HEK293 (cell line): ENCODE results near the gene SARS2.

ENCODE experiments used
- CTCF ChIA-PET: fragments of 350-600 bp; formaldehyde crosslinking; extraction: SDS; loops from one replicate; lab custom pipeline; 2021; ENCODE audit warnings: antibody characterized with exemption; lab: Yijun Ruan, JAX
- POLR2A ChIA-PET: fragments of 300-600 bp; formaldehyde crosslinking; extraction: SDS; loops from one replicate; lab custom pipeline; 2020; ENCODE audit warnings: antibody characterized with exemption, inconsistent platforms; lab: Yijun Ruan, JAX
- H3K27ac ChIP-seq: fragments of 200-500 bp; sonication (Bioruptor generic); 2 replicates; pipeline ENCODE4 v1.5.1; 2014; ENCODE audit warnings: low read depth, low read length, control low read depth, inconsistent platforms; ENCODE audit errors: extremely low read depth
- H3K36me3 ChIP-seq, 2 experiments: fragments of 200-500 bp in 1 of 2; sonication (Bioruptor generic) in 1 of 2; 1 replicate in 1 of 2; 2 replicates in 1 of 2; pipeline ENCODE4 v1.5.1; 2014 to 2017; ENCODE audit warnings: inconsistent platforms in 2 of 2, low read length in 2 of 2; ENCODE audit not compliant: control insufficient read depth in 2 of 2, insufficient read depth in 1 of 2
- H3K4me1 ChIP-seq: fragments of 200-500 bp; sonication (Bioruptor generic); 2 replicates; pipeline ENCODE4 v1.5.1; 2014; ENCODE audit warnings: mild to moderate bottlenecking, low read length, inconsistent platforms; ENCODE audit not compliant: control insufficient read depth, insufficient read depth
- H3K4me3 ChIP-seq: 2 replicates; pipeline ENCODE4 v1.5.1; 2011; ENCODE audit warnings: low read depth, mild to moderate bottlenecking, control low read depth, low read length, moderate library complexity
- H3K9me3 ChIP-seq: fragments of 200-500 bp; sonication (Bioruptor generic); 2 replicates; pipeline ENCODE4 v1.5.1; 2014; ENCODE audit warnings: low read depth, low read length, inconsistent platforms; ENCODE audit not compliant: control insufficient read depth, insufficient read depth
- GFI1B ChIP-seq: fragments of 450-650 bp; formaldehyde crosslinking; IDR thresholded peaks from 2 replicates; pipeline ENCODE4 v1.5.1; 2016; ENCODE audit warnings: missing biosample characterization, missing genetic modification characterization
- GLI2 ChIP-seq: fragments of 450-650 bp; formaldehyde crosslinking; IDR thresholded peaks from 2 replicates; pipeline ENCODE4; 2017; ENCODE audit warnings: missing biosample characterization, missing genetic modification characterization, low read depth, borderline replicate concordance
- GLI4 ChIP-seq: fragments of 450-650 bp; formaldehyde crosslinking; IDR thresholded peaks from 2 replicates; pipeline ENCODE4 v1.5.1; 2016; ENCODE audit warnings: missing biosample characterization, missing genetic modification characterization
- GLIS1 ChIP-seq: fragments of 450-650 bp; formaldehyde crosslinking; IDR thresholded peaks from 2 replicates; pipeline ENCODE4 v1.5.1; 2016; ENCODE audit warnings: missing biosample characterization, missing genetic modification characterization
- HIC1 ChIP-seq: fragments of 450-650 bp; formaldehyde crosslinking; IDR thresholded peaks from 2 replicates; pipeline ENCODE4 v1.5.1; 2016; ENCODE audit warnings: missing biosample characterization, missing genetic modification characterization
- PRDM6 ChIP-seq: fragments of 450-650 bp; formaldehyde crosslinking; IDR thresholded peaks from 2 replicates; pipeline ENCODE4 v1.5.1; 2017; ENCODE audit warnings: missing biosample characterization, missing genetic modification characterization
- RBAK ChIP-seq: fragments of 450-650 bp; formaldehyde crosslinking; IDR thresholded peaks from 2 replicates; pipeline ENCODE4 v1.5.1; 2016; ENCODE audit warnings: missing biosample characterization, missing genetic modification characterization
- SALL2 ChIP-seq: fragments of 450-650 bp; formaldehyde crosslinking; IDR thresholded peaks from 2 replicates; pipeline ENCODE4 v1.5.0; 2017; ENCODE audit warnings: missing biosample characterization, mild to moderate bottlenecking, missing genetic modification characterization, borderline replicate concordance
- WT1 ChIP-seq: fragments of 450-650 bp; formaldehyde crosslinking; IDR thresholded peaks from 2 replicates; pipeline ENCODE4 v1.5.1; 2016; ENCODE audit warnings: missing biosample characterization, missing genetic modification characterization
- ZBTB48 ChIP-seq: fragments of 450-650 bp; formaldehyde crosslinking; IDR thresholded peaks from 2 replicates; pipeline ENCODE4 v1.5.1; 2016; ENCODE audit warnings: missing biosample characterization, missing genetic modification characterization
- ZFHX2 ChIP-seq: fragments of 450-650 bp; formaldehyde crosslinking; conservative IDR thresholded peaks from 2 replicates; pipeline ENCODE4 v1.5.1; 2016; ENCODE audit warnings: missing biosample characterization, missing genetic modification characterization
- ZFP69B ChIP-seq: fragments of 450-650 bp; formaldehyde crosslinking; IDR thresholded peaks from 2 replicates; pipeline ENCODE4 v1.5.1; 2016; ENCODE audit warnings: missing biosample characterization, missing genetic modification characterization
- ZNF112 ChIP-seq: fragments of 450-650 bp; formaldehyde crosslinking; IDR thresholded peaks from 2 replicates; pipeline ENCODE4 v1.5.0; 2017; ENCODE audit warnings: missing biosample characterization, missing genetic modification characterization
- ZNF16 ChIP-seq: fragments of 450-650 bp; formaldehyde crosslinking; IDR thresholded peaks from 2 replicates; pipeline ENCODE4 v1.5.1; 2016; ENCODE audit warnings: low read depth, missing biosample characterization, missing genetic modification characterization
- ZNF23 ChIP-seq: fragments of 450-650 bp; formaldehyde crosslinking; IDR thresholded peaks from 2 replicates; pipeline ENCODE4 v1.5.1; 2016; ENCODE audit warnings: missing biosample characterization, missing genetic modification characterization, borderline replicate concordance
- ZNF239 ChIP-seq: fragments of 450-650 bp; formaldehyde crosslinking; IDR thresholded peaks from 2 replicates; pipeline ENCODE4 v1.5.1; 2016; ENCODE audit warnings: missing biosample characterization, missing genetic modification characterization
- ZNF292 ChIP-seq: fragments of 450-650 bp; formaldehyde crosslinking; IDR thresholded peaks from 2 replicates; pipeline ENCODE4 v1.5.1; 2016; ENCODE audit warnings: low read depth, missing biosample characterization, missing genetic modification characterization, borderline replicate concordance
- ZNF302 ChIP-seq: fragments of 450-650 bp; formaldehyde crosslinking; IDR thresholded peaks from 2 replicates; pipeline ENCODE4 v1.5.1; 2016; ENCODE audit warnings: missing biosample characterization, missing genetic modification characterization, low read depth
- ZNF324 ChIP-seq: fragments of 450-650 bp; formaldehyde crosslinking; IDR thresholded peaks from 2 replicates; pipeline ENCODE4 v1.5.1; 2016; ENCODE audit warnings: missing biosample characterization, missing genetic modification characterization
- ZNF350 ChIP-seq: fragments of 450-650 bp; formaldehyde crosslinking; IDR thresholded peaks from 2 replicates; pipeline ENCODE4 v1.5.0; 2017; ENCODE audit warnings: missing biosample characterization, mild to moderate bottlenecking, missing genetic modification characterization
- ZNF366 ChIP-seq: fragments of 450-650 bp; formaldehyde crosslinking; conservative IDR thresholded peaks from 2 replicates; pipeline ENCODE4 v1.5.1; 2016; ENCODE audit warnings: missing biosample characterization, missing genetic modification characterization
- ZNF404 ChIP-seq: fragments of 450-650 bp; formaldehyde crosslinking; IDR thresholded peaks from 2 replicates; pipeline ENCODE4 v1.5.1; 2017; ENCODE audit warnings: missing biosample characterization, missing genetic modification characterization
- ZNF423 ChIP-seq: fragments of 450-650 bp; formaldehyde crosslinking; IDR thresholded peaks from 2 replicates; pipeline ENCODE4 v1.5.1; 2016; ENCODE audit warnings: missing biosample characterization, missing genetic modification characterization
- ZNF501 ChIP-seq: fragments of 450-650 bp; formaldehyde crosslinking; IDR thresholded peaks from 2 replicates; pipeline ENCODE4 v1.5.1; 2016; ENCODE audit warnings: missing biosample characterization, missing genetic modification characterization
- ZNF580 ChIP-seq: fragments of 450-650 bp; formaldehyde crosslinking; IDR thresholded peaks from 2 replicates; pipeline ENCODE4 v1.5.1; 2016; ENCODE audit warnings: missing biosample characterization, missing genetic modification characterization
- ZNF639 ChIP-seq: fragments of 450-650 bp; formaldehyde crosslinking; IDR thresholded peaks from 2 replicates; pipeline ENCODE4 v1.5.1; 2016; ENCODE audit warnings: missing biosample characterization, missing genetic modification characterization
- ZNF664 ChIP-seq: fragments of 450-650 bp; formaldehyde crosslinking; IDR thresholded peaks from 2 replicates; pipeline ENCODE4 v1.5.1; 2016; ENCODE audit warnings: missing biosample characterization, missing genetic modification characterization
- ZNF692 ChIP-seq: fragments of 450-650 bp; formaldehyde crosslinking; IDR thresholded peaks from 2 replicates; pipeline ENCODE4 v1.5.1; 2016; ENCODE audit warnings: missing biosample characterization, missing genetic modification characterization
- ZNF830 ChIP-seq: fragments of 450-650 bp; IDR thresholded peaks from 2 replicates; pipeline ENCODE4 v1.5.0; 2018; ENCODE audit warnings: missing biosample characterization, missing genetic modification characterization, low read depth, mild to moderate bottlenecking, moderate library complexity
- ZSCAN5A ChIP-seq: fragments of 450-650 bp; formaldehyde crosslinking; IDR thresholded peaks from 2 replicates; pipeline ENCODE4 v1.5.1; 2016; ENCODE audit warnings: missing biosample characterization, missing genetic modification characterization

The SARS2 gene

GRCh38 chr19:38900202-38900629 lies 30.3 kb downstream of the SARS2 start:
- Histone ChIP-seq H3K4me1 (peaks cover 21% of the 10 kb centered on the region), H3K4me3 (peak overlapping the region; percentile 58), H3K9me3 (peaks cover 3% of the 10 kb centered on the region; the same call in 1 of the 2 replicates), H3K36me3 (peaks cover 12 to 21% of the 10 kb centered on the region in 2 experiments), H3K27ac (peak overlapping the region; percentile 85)
- POLR2A ChIA-PET: interaction anchor here (0.6 to 2.4 kb wide), 22 partner anchors 8 to 512 kb away, joined by 3 to 29 read pairs (median 6); partner anchors contain the start of genes ACTN4, CCER2, ECH1 and EIF3K
- CTCF ChIA-PET: interaction anchor here (0.6 to 4.0 kb wide), 14 partner anchors 11 to 656 kb away, joined by 3 to 63 read pairs (median 3); partner anchors contain the start of genes FAM98C, MRPS12 and SARS2
- no peak for TF ChIP-seq GLIS1 (tag by site-specific recombination)
- no peak for TF ChIP-seq ZNF830 (tag by site-specific recombination)
- TF ChIP-seq ZFHX2 (tag by site-specific recombination): 0 out of 2 replicates have a peak, but pooled peaks have one; percentile 5
- TF ChIP-seq SALL2 (tag by site-specific recombination): no peak
- 0 out of 2 replicates have a peak, but pooled peaks have one; percentile 4 for TF ChIP-seq ZNF404 (tag by site-specific recombination)
- no peak for TF ChIP-seq HIC1
- TF ChIP-seq ZNF16 (tag by site-specific recombination): no peak; the same call in 1 of the 2 replicates
- TF ChIP-seq ZNF239: no peak
- TF ChIP-seq GFI1B: 0 out of 2 replicates have a peak, but pooled peaks have one; percentile 37
- no peak for TF ChIP-seq ZNF350 (tag by site-specific recombination)
- no peak for TF ChIP-seq ZNF302 (tag by site-specific recombination)
- TF ChIP-seq ZNF580 (tag by site-specific recombination): peak; percentile 2; the same call in 1 of the 2 replicates
- TF ChIP-seq ZNF324 (tag by site-specific recombination): peak; percentile 2; the same call in 1 of the 2 replicates
- TF ChIP-seq ZBTB48 (tag by site-specific recombination): peak; percentile 100
- no peak for TF ChIP-seq ZNF112 (tag by site-specific recombination)
- TF ChIP-seq GLI4 (tag by site-specific recombination): no peak
- peak; percentile 10; the same call in 1 of the 2 replicates for TF ChIP-seq ZNF692 (tag by site-specific recombination)
- peak; percentile 70 for TF ChIP-seq ZNF664
- TF ChIP-seq ZSCAN5A (tag by site-specific recombination): no peak
- no peak for TF ChIP-seq GLI2
- 0 out of 2 replicates have a peak, but pooled peaks have one; percentile 48 for TF ChIP-seq ZFP69B
- TF ChIP-seq ZNF423 (tag by site-specific recombination): no peak; the same call in 1 of the 2 replicates
- no peak; the same call in 1 of the 2 replicates for TF ChIP-seq WT1
- peak; percentile 3; the same call in 1 of the 2 replicates for TF ChIP-seq ZNF501 (tag by site-specific recombination)
- peak; percentile 45; the same call in 1 of the 2 replicates for TF ChIP-seq ZNF639 (tag by site-specific recombination)
- TF ChIP-seq RBAK (tag by site-specific recombination): no peak
- TF ChIP-seq PRDM6 (tag by site-specific recombination): no peak
- 0 out of 2 replicates have a peak, but pooled peaks have one; percentile 44 for TF ChIP-seq ZNF23 (tag by site-specific recombination)
- TF ChIP-seq ZNF366 (tag by site-specific recombination): no peak
- no peak for TF ChIP-seq ZNF292
